GM19023 (cell line): Measurements from ENCODE around the gene CA10.

Experiments used
- ATAC-seq: cut with Tn5 transposase; IDR thresholded peaks from one replicate; pipeline ENCODE4 v1.9.1; 2021; ENCODE audit warnings: mild to moderate bottlenecking, moderate library complexity; ENCODE audit not compliant: unreplicated experiment

The CA10 gene

GRCh38 chr17:51657224-51657623 is 501.3 kb downstream of the CA10 start:
- ATAC-seq = no peak

GRCh38 chr17:51653878-51654277 is 504.6 kb downstream of the CA10 start:
- ATAC-seq = no peak

DNA sequence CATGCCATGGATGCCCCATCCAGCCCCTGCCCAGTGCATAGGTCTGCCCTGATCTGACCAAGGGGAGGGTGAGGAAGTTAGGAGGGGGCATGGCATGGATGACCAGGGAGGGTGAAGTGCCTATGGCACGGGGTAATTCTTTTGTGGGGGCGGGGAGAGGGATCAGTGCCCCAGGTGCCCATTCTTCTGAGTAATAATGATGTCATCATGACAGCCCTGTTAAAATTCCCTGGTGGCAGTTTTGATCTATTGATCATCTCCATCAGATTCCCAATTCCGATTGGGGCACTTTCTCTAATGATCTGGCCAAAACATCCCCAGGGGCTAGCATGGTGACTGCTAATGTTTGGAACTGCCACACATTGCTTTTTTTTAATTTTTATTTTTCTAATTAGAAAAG is 506.0 kb downstream of the CA10 start:
- ATAC-seq = no peak

DNA sequence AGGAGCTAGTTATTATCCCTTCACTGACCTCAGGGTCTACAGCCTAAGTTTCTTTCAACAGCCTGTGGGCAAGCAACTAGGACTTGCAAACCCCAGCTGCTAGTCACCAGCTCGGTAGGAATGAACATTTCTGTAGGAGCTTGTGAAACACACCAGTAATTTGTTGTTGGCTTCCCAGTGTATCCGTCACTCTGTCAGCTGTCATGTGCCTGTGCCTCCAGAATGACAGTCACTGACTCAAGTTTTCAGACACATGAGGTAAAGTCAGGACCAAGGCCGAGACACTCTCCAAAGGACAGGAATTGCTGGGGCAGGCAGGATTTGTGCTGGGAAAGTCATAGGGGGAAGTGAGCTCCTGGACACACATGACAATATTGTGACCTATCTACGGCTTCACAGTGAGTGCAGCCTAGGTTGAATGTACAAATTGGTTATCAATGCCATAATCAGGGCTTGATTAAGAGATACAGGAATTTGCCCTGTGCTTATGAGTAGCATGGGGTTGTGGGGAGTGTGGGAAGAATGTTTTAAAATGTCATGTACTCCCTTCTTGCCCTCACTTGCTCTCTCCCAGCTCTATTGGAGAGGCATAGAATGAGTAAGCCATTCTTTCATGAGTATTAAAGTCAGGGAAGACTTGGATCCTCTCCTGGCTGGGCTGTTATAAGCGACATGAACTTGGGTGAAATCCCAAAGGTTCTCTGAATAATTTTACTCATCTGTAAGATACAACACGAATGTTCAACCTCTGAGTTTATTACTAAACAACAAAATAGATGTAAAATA is 506.8 kb downstream of the CA10 start:
- ATAC-seq = no peak

GRCh38 chr17:51650772-51651171 is 507.7 kb downstream of the CA10 start:
- ATAC-seq = no peak

GRCh38 chr17:51650202-51650601 is 508.3 kb downstream of the CA10 start:
- no peak for ATAC-seq

GRCh38 chr17:51647826-51648225 is 510.7 kb downstream of the CA10 start:
- ATAC-seq = no peak

- no peak for ATAC-seq
Measured at GRCh38 chr17:51647067-51647466, 511.4 kb downstream of the CA10 start.

GRCh38 chr17:51646539-51646938 is 512.0 kb downstream of the CA10 start:
- ATAC-seq = no peak

GRCh38 chr17:51645056-51645455 is 513.5 kb downstream of the CA10 start:
- ATAC-seq = no peak

DNA sequence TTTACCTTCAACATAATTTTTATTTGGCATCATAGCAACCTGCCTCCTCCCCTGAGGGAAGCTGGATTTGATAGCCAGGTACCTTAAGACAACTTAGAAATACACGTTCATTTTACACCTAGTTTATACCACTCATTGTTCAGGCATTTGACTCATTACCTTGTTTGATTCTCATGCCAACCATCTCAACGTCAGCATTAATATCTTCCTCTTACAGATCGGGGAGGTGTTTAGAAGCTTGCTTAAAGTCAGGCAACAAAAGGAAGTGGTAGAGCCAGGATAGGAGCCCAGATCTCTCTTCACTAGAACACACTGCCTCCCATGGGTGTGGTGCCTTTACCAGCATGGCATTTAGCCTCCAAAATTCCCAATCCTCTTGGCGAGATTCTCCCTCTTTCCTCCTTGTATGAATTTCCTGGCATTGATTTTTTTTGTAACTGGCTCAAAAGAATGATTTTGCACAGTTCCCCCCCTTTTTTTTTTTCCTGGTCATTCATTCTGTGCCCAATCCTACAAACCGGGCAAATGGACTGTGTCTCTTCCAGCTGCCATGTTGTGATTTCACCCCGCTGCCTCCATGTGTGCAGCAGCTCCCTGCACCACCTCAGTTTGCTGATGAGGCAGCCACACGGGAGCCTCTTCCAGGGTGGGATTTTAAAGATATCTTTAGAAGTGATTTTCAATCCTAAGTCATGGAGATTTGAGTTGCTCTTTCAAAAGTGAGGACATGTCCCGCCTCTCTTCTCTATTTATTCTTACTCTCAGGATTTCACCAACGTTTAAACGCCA is 514.6 kb downstream of the CA10 start:
- no peak for ATAC-seq

- no peak for ATAC-seq
Measured at GRCh38 chr17:51642029-51642428, 516.5 kb downstream of the CA10 start.

GRCh38 chr17:51640108-51640622 is 518.3 kb downstream of the CA10 start:
- ATAC-seq = no peak

DNA sequence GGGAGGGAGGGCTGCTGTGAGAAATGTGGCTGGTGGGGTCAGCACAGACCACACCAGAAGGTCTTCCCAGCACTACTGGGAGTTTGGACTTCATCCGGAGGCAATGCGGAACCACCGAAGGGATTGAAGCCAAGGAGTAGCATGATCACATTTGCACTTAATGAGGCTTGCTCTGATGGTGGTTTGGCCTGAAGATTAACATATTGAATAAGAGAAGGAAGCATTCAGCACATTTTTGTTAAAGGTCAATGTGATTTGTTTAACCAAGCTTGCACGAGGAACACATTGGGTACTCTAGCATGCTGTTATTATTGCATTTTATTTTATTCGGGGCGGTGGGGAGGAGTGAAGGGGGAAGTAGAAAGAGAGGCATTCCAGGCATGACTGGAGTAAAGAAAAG is 519.5 kb downstream of the CA10 start:
- ATAC-seq = no peak

GRCh38 chr17:51636291-51636690 is 522.2 kb downstream of the CA10 start:
- ATAC-seq = no peak

- ATAC-seq = no peak
Measured at GRCh38 chr17:51630101-51630671, 528.3 kb downstream of the CA10 start.

GRCh38 chr17:51629232-51629631 is 529.3 kb downstream of the CA10 start:
- no peak for ATAC-seq

DNA sequence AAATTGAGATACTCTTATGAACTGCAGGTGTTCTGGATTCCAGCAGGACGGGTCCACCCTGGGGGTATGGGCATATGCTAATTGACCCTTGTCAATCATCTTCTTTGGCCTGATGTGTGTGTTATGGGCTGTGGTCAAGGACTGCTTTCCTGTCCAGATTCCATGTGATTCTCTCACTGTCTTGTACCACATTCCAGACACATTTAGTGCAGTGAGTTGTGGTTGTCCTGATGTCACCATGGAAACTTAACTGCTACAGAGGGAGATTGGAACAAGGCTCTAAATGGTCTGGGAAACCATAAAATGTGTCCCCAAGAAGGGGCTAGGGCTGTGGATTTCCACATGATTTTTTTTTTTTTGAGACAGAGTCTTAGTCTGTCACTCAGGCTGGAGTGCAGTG is 530.7 kb downstream of the CA10 start:
- no peak for ATAC-seq

DNA sequence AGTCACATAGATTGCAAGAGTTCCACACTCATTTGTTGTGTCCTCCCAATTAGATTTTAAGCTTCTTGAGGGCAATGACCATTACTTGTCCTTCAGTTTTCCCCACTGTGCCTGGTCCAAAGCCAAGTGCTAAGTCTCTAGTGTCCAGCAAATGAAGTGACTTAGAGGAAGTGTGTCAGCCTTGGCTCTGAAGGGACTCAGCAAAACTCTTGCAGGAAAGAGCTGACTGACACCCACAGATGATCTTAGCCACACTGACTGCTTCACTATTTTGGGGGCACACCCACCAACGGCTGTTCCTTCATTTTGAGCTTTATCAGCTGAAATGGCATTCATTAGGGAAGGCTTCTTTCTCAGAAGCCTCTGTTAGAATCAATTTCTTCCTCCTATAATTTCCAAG is 540.0 kb downstream of the CA10 start:
- ATAC-seq = no peak

DNA sequence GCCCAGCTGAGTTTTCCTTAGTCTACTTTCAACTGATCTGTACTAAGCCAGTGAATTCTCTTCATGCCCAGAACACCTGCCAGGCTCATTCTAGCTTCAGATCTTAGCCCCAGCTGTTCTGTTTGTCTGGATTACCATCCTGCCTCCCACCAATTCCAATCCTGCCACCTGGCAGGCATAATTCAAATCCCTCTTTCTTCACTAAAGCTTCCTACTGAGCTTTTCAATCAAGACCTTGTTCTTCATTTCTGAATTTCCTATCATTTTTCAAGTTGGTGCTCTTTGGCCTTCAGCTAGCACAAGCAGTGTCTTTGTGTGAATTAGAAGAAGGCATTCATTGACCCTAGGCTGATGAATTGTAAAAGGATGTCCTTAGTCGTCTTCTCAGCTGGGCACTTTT is 540.5 kb downstream of the CA10 start:
- ATAC-seq = no peak

GRCh38 chr17:51613255-51613654 is 545.3 kb downstream of the CA10 start:
- ATAC-seq = no peak

DNA sequence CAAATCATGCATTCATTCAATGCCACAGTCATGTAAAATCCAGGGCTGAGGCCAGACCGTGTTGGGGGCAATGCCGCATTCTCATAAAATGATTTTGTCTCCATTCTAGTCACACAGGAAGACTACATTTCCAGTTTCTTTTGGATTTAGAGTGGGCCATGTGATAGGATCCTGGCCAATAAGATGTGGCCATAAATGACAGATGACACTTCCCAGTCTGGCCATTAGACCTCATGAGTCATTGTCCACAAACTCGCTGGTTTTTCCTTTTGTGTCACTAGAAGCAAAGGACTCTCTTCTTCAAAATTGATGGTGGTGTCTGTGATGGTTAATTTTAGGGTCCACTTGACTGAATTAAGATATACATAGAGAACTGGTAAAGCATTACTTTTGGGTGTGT is 545.8 kb downstream of the CA10 start:
- ATAC-seq = no peak
